PC-9 (cell line): Measurements from ENCODE around the gene ALDOC. TPM values are rescaled to one million over a fixed set of nuclear protein-coding genes. Genes with fewer than 3 reads are reported as not detected.

Experiments used
- BruUV-seq: library from RNA; stranded (reverse); fragments of 400-500 nt; replicated peaks from 2 replicates; lab custom pipeline; 2021; lab: Mats Ljungman, UMichigan
- CTCF ChIA-PET: fragments of 300-600 bp; sonication (Branson Sonifier 250); formaldehyde crosslinking; loops from one replicate; lab custom pipeline; 2022; ENCODE audit warnings: antibody characterized with exemption; lab: Charles Lee
- POLR2A ChIA-PET: fragments of 300-600 bp; sonication (Branson Sonifier 250); formaldehyde crosslinking; loops from one replicate; lab custom pipeline; 2022; ENCODE audit warnings: antibody characterized with exemption; ENCODE audit not compliant: unreplicated experiment; lab: Charles Lee
- DNase-seq, 2 experiments: peaks; one replicate each; pipeline versions ENCODE4 v3.0.0 to v3.0.0-alpha.2; 2015 to 2022; ENCODE audit warnings: mixed read lengths in 1 of 2
- H2AFZ ChIP-seq: fragments of 200-600 bp; sonication (generic); 2 replicates; pipeline ENCODE4 v1.8.1; 2017; ENCODE audit warnings: antibody characterized with exemption
- H3F3A ChIP-seq: fragments of 200-600 bp; sonication (generic); 2 replicates; pipeline ENCODE4 v1.8.1; 2017; ENCODE audit warnings: antibody characterized with exemption, mild to moderate bottlenecking, low read depth; ENCODE audit not compliant: insufficient read depth
- H3K27ac ChIP-seq: fragments of 200-600 bp; sonication (generic); 2 replicates; pipeline ENCODE4 v1.6.1; 2016; ENCODE audit warnings: mixed run types
- H3K27me3 ChIP-seq: fragments of 200-600 bp; sonication (generic); 2 replicates; pipeline ENCODE4 v1.6.1; 2016; ENCODE audit warnings: low read depth, mixed run types; ENCODE audit not compliant: insufficient read depth
- H3K36me3 ChIP-seq: fragments of 200-600 bp; sonication (generic); 2 replicates; pipeline ENCODE4 v1.6.1; 2016; ENCODE audit warnings: low read depth, mixed run types
- H3K4me1 ChIP-seq: fragments of 200-600 bp; sonication (generic); replicated peaks from 2 replicates; pipeline ENCODE4 v1.6.1; 2016; ENCODE audit warnings: mixed run types; ENCODE audit not compliant: insufficient read depth
- H3K4me2 ChIP-seq: fragments of 200-600 bp; sonication (generic); 2 replicates; pipeline ENCODE4 v1.6.1; 2017; ENCODE audit warnings: mixed run types
- H3K4me3 ChIP-seq: fragments of 200-600 bp; sonication (generic); 2 replicates; pipeline ENCODE4 v1.6.1; 2016; ENCODE audit warnings: mixed run types
- H3K79me2 ChIP-seq: fragments of 200-600 bp; sonication (generic); 2 replicates; pipeline ENCODE4 v1.6.1; 2017; ENCODE audit warnings: low read depth, mixed run types
- H3K9me2 ChIP-seq: fragments of 200-600 bp; sonication (generic); 2 replicates; pipeline ENCODE4 v1.8.1; 2017; ENCODE audit warnings: mild to moderate bottlenecking; ENCODE audit not compliant: insufficient read depth
- H3K9me3 ChIP-seq: fragments of 200-600 bp; sonication (generic); 2 replicates; pipeline ENCODE4 v1.8.1; 2016; ENCODE audit warnings: low read depth; ENCODE audit not compliant: insufficient read depth
- H4K20me1 ChIP-seq: fragments of 200-600 bp; sonication (generic); 2 replicates; pipeline ENCODE4 v1.8.1; 2017; ENCODE audit not compliant: insufficient read depth
- EZH2 ChIP-seq: fragments of 200-600 bp; sonication (generic); IDR thresholded peaks from 2 replicates; pipeline ENCODE4 v1.8.0; 2017; ENCODE audit warnings: antibody characterized with exemption, low read depth
- intact Hi-C: fragments of 100-400 bp; cut with micrococcal nuclease; formaldehyde crosslinking; loops from one replicate; pipeline ENCODE4 v1.10.0; 2022; ENCODE audit not compliant: unreplicated experiment
- total RNA-seq: library from RNA; stranded (reverse); gene quantifications from 2 replicates; pipeline ENCODE4 v1.2.3, GENCODE V29; 2021
- TF ChIP-seq, protein P1 (sequence below): fragments of 200-600 bp; sonication (generic); conservative IDR thresholded peaks from 2 replicates; pipeline ENCODE4 v1.6.1; 2017; ENCODE audit warnings: mixed run types, antibody characterized with exemption, mild to moderate bottlenecking, moderate library complexity

The ALDOC gene
- total RNA-seq, 1 experiment from 2014 or later: 21.6 TPM

DNA sequence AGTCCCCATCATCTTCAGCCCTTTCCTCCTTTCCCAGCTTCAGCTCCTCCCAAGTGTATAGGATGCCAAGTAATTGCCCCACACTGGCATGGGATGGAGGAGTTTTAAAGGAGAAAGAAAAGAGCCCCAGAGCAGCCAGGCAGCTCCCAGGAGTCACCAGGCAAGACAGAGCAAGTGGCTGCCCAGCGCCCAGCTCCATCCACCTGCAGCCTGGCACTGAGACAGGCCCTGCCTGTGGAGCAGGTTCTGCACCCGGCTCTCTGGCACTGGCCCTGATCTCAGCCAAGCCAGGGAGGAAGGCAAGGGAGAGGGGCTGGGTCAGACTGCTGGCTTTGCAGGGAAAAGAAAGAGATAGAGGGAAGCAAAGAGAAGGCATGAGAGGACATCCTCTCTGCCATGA, 48.8 kb downstream of the ALDOC start:
- Histone ChIP-seq H3K79me2 (no peaks in the 10 kb centered on the region), H3K4me2 (peak overlapping the region; percentile 34; the same call in 1 of the 2 replicates), H3K4me3 (no peak overlapping the region), H3K4me1 (peaks cover 36% of the 10 kb centered on the region), H2AFZ (no peak overlapping the region), H3K36me3 (no peaks in the 10 kb centered on the region), H3K27me3 (peaks cover 4% of the 10 kb centered on the region; the same call in 1 of the 2 replicates), H4K20me1 (no peaks in the 10 kb centered on the region), H3K27ac (no peak overlapping the region), H3K9me2 (no peaks in the 10 kb centered on the region), H3F3A (peaks cover 5% of the 10 kb centered on the region; the same call in 1 of the 2 replicates), H3K9me3 (no peaks in the 10 kb centered on the region)
- intact Hi-C loops: no loop called here
- POLR2A ChIA-PET: interaction anchor here (0.7 kb wide), 1 partner anchor 53 kb away, joined by 4 read pairs; no protein-coding TSS in a partner anchor
- peak; percentile 58 to 77 for DNase-seq
- CTCF ChIA-PET: interaction anchor here (0.6 kb wide), 1 partner anchor 30 kb away, joined by 9 read pairs; no protein-coding TSS in a partner anchor
- BruUV-seq: no TSS peak
- TF ChIP-seq EZH2: no peak
- TF ChIP-seq, protein P1, sequence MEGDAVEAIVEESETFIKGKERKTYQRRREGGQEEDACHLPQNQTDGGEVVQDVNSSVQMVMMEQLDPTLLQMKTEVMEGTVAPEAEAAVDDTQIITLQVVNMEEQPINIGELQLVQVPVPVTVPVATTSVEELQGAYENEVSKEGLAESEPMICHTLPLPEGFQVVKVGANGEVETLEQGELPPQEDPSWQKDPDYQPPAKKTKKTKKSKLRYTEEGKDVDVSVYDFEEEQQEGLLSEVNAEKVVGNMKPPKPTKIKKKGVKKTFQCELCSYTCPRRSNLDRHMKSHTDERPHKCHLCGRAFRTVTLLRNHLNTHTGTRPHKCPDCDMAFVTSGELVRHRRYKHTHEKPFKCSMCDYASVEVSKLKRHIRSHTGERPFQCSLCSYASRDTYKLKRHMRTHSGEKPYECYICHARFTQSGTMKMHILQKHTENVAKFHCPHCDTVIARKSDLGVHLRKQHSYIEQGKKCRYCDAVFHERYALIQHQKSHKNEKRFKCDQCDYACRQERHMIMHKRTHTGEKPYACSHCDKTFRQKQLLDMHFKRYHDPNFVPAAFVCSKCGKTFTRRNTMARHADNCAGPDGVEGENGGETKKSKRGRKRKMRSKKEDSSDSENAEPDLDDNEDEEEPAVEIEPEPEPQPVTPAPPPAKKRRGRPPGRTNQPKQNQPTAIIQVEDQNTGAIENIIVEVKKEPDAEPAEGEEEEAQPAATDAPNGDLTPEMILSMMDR: no peak

DNA sequence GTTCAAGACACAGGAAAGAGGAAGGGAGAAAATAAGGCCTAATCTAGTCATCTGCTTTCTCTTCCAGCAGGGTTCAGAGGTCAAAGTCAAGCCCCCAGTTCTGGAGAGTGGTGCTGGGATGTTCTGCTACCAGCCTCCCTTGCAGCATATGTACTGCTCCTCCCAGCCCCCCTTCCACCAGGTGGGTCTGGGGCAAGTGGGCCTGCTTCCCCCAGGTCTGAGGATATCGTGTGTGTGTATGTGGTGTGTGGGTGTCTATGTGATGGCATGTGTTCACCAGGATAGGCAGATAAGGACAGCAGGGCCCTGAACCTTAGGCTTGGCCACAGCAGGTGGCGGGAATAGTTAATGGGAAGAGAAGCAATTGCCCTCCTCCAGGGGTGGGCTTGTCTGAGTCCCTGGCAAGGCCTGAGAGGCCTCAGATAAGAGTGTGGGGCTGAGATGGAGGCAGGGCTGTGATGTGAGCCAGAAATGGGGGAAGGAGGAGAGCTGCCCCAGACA, 49.5 kb downstream of the ALDOC start:
- ChIA-PET POLR2A (interaction anchor here (0.7 kb wide), 1 partner anchor 52 kb away, joined by 4 read pairs; no protein-coding TSS in a partner anchor), CTCF (interaction anchor here (0.6 kb wide), 2 partner anchors 29 to 134 kb away, joined by 7 to 9 read pairs; no protein-coding TSS in a partner anchor)
- H3K27me3 ChIP-seq: peaks cover 4% of the 10 kb centered on the region; the same call in 1 of the 2 replicates
- no peak for TF ChIP-seq EZH2
- TF ChIP-seq, protein P1: no peak
- no peak for DNase-seq
- H3F3A ChIP-seq: peaks cover 5% of the 10 kb centered on the region; the same call in 1 of the 2 replicates
- H3K27ac ChIP-seq: no peak overlapping the region
- BruUV-seq: no TSS peak
- H3K9me2 ChIP-seq: no peaks in the 10 kb centered on the region
- no peaks in the 10 kb centered on the region for H3K79me2 ChIP-seq
- H3K4me1 ChIP-seq: peaks cover 32% of the 10 kb centered on the region
- no peak overlapping the region for H2AFZ ChIP-seq
- no peak overlapping the region for H3K4me2 ChIP-seq
- no peaks in the 10 kb centered on the region for H3K9me3 ChIP-seq
- H3K36me3 ChIP-seq: no peaks in the 10 kb centered on the region
- intact Hi-C loops: no loop called here
- no peak overlapping the region for H3K4me3 ChIP-seq
- no peaks in the 10 kb centered on the region for H4K20me1 ChIP-seq

DNA sequence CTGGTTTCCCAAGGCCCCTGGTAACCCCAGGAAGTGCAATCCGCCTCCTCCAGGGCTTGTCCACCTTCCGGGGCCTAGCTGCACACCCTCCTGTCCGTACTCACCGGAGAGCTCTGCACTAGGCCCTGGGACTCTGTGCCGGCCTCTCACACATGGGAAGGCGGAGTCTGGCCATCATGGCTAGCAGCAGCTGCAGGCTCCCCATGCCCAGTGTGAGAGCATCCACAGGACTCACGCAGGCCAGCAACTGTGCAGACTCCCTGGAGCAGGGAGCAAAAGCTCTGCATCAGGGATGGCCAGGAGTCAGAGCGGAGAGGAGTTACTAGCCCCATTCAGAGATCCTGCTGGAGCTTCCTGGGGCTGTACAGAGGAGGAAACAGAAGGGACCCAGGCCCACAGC, 50.3 kb downstream of the ALDOC start:
- H3K4me2 ChIP-seq: no peak overlapping the region

More for the DNA sequence above, 50.3 kb downstream of the ALDOC start:
- CTCF ChIA-PET: no interaction called here
- Histone ChIP-seq H3F3A (peaks cover 5% of the 10 kb centered on the region; the same call in 1 of the 2 replicates), H4K20me1 (no peaks in the 10 kb centered on the region), H3K9me2 (no peaks in the 10 kb centered on the region), H3K27ac (no peak overlapping the region), H2AFZ (no peak overlapping the region), H3K79me2 (no peaks in the 10 kb centered on the region), H3K9me3 (no peaks in the 10 kb centered on the region), H3K36me3 (no peaks in the 10 kb centered on the region), H3K4me1 (peaks cover 32% of the 10 kb centered on the region), H3K4me3 (no peak overlapping the region), H3K27me3 (peaks cover 4% of the 10 kb centered on the region; the same call in 1 of the 2 replicates)
- POLR2A ChIA-PET: no interaction called here
- TF ChIP-seq, protein P1: no peak
- no peak for TF ChIP-seq EZH2
- intact Hi-C loops: no loop called here
- no peak for DNase-seq
- no TSS peak for BruUV-seq
